ENCODE data around the gene ABCC1.

GRCh38 chr16:16143931-16144330 lies 194.5 kb downstream of the ABCC1 start:
- TF ChIP-seq CTCF (conservative IDR thresholded peaks at IDR 0.05; ENCODE audit: low read depth, low read length) (no peak), EZH2 (IDR thresholded peaks at IDR 0.05; ENCODE audit: borderline replicate concordance, low read depth, low read length, poor library complexity, severe bottlenecking) (no peak)
